Stimulated activated CD4-positive, alpha-beta T cell treated with anti-CD3 and anti-CD28 coated beads, Interleukin-4, amount 100 ng/mL, for 48 hours (primary cell): ENCODE data around the gene GRK6.

Experiments used
- DNase-seq, 2 donors: peaks; one replicate each; pipeline ENCODE4 v3.0.0-alpha.2; 2020; ENCODE audit warnings: low read depth in 2 of 2

Gene GRK6

GRCh38 chr5:177439518-177440053, 13.1 kb downstream of the GRK6 start:
- DNase-seq = no peak

- peak in 1 of 2 donors; percentile 47 for DNase-seq
Observed at GRCh38 chr5:177440211-177440989, 13.9 kb downstream of the GRK6 start.

- no peak for DNase-seq
Observed at GRCh38 chr5:177440990-177441780, 14.7 kb downstream of the GRK6 start.

- no peak for DNase-seq
Observed at GRCh38 chr5:177442066-177442826, 15.8 kb downstream of the GRK6 start.

- no peak for DNase-seq
Observed at GRCh38 chr5:177443144-177443983, 16.9 kb downstream of the GRK6 start.

- no peak for DNase-seq
Observed at GRCh38 chr5:177444106-177445051, 17.9 kb downstream of the GRK6 start.

- DNase-seq = no peak
Observed at GRCh38 chr5:177445052-177445916, 18.8 kb downstream of the GRK6 start.

GRCh38 chr5:177445917-177446199, 19.4 kb downstream of the GRK6 start:
- DNase-seq = no peak

- DNase-seq = peak; percentile 56
Observed at GRCh38 chr5:177446200-177447065, 20.0 kb downstream of the GRK6 start, which contains the start of gene PRR7. Gene PRR7, plus strand, starts transcription at chr5:177446814. Its CDS starts 8,254 bp downstream, at chr5:177455068.

GRCh38 chr5:177447066-177447610, 20.7 kb downstream of the GRK6 start:
- DNase-seq = peak; percentile 46 to 56

GRCh38 chr5:177447611-177448243, 21.3 kb downstream of the GRK6 start:
- DNase-seq = no peak

- DNase-seq = no peak
Observed at GRCh38 chr5:177448244-177448950, 21.9 kb downstream of the GRK6 start.

- DNase-seq = no peak
Observed at GRCh38 chr5:177449140-177450061, 22.9 kb downstream of the GRK6 start.

- DNase-seq = no peak
Observed at GRCh38 chr5:177450667-177451424, 24.4 kb downstream of the GRK6 start.
